SK-MEL-5 (cell line): ENCODE measurements around the gene MAGEB6. TPM values are rescaled to one million over a fixed set of nuclear protein-coding genes. Genes with fewer than 3 reads are reported as not detected.
"Not testable (repeated sequence)": the region's sequence is repeated elsewhere in the genome, so short reads cannot be mapped to it uniquely, and the experiment has no call there.

Source experiments
- DNase-seq: peaks from one replicate; pipeline ENCODE4 v3.0.0-alpha.2; 2016; ENCODE audit warnings: low read depth, low spot score
- in situ Hi-C: cut with HindIII; loops from 2 replicates; pipeline ENCODE4 v1.10.0; 2016; ENCODE audit warnings: low sequenced_read_pairs, high pct_unique_total_duplicates, low pct_unique_long_range_greater_than_20kb
- polyA plus RNA-seq, 2 experiments: library from polyadenylated mRNA; depleted of rRNA; stranded (reverse); fragments of >200 nt; gene quantifications; 2 replicates each; pipeline ENCODE4 v1.2.3, GENCODE V29; 2015
- total RNA-seq: library from RNA; depleted of rRNA; stranded (reverse); fragments of >200 nt; shearing (Covaris generic); gene quantifications from 2 replicates; pipeline ENCODE4 v1.2.3, GENCODE V29; 2014; rRNA removed

Gene MAGEB6, protein sequence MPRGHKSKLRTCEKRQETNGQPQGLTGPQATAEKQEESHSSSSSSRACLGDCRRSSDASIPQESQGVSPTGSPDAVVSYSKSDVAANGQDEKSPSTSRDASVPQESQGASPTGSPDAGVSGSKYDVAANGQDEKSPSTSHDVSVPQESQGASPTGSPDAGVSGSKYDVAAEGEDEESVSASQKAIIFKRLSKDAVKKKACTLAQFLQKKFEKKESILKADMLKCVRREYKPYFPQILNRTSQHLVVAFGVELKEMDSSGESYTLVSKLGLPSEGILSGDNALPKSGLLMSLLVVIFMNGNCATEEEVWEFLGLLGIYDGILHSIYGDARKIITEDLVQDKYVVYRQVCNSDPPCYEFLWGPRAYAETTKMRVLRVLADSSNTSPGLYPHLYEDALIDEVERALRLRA
- total RNA-seq: 0.71 and 0.85 TPM in 2 replicates
- 0.93 and 1.2 TPM in 2 replicates for polyA plus RNA-seq (2015; cell fraction: cytosol; rRNA removed)
- not detected in 2 replicates for polyA plus RNA-seq (2015; cell fraction: nucleus; rRNA removed)

- DNase-seq: no peak
- in situ Hi-C loops: no loop called here
Measured at GRCh38 chrX:26192204-26192603, at the start of gene MAGEB6. Gene MAGEB6, plus strand, starts transcription at chrX:26192440. Its CDS starts 1,407 bp downstream, at chrX:26193847.

DNA sequence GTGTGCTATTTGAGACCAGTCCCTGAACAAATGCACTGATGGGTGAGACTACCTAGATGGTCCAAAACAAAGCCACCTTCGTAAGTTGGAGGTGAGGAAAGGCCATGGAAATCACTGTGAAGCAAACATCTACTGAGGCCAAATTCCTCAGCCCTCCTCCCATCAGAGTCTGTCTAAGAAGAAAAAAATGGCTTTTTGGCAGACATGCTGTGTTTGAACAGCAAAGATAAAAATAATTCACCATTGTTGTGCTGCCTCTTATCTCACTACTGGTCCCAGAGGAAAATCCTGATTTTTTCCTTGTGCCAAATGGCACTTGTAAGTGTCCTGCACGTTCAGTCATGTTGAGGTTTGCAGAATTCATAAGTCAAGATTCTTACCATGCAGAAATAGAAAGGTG lies 46.2 kb upstream of the MAGEB6 start:
- no peak for DNase-seq
- in situ Hi-C loops: no loop called here

GRCh38 chrX:26160301-26160700 lies 31.9 kb upstream of the MAGEB6 start, which contains the start of gene MAGEB6B:
Gene MAGEB6B, plus strand, starts transcription at chrX:26160601. Its CDS starts 0 bp downstream, at chrX:26160601.
- DNase-seq: no peak
- in situ Hi-C loops: no loop called here

DNA sequence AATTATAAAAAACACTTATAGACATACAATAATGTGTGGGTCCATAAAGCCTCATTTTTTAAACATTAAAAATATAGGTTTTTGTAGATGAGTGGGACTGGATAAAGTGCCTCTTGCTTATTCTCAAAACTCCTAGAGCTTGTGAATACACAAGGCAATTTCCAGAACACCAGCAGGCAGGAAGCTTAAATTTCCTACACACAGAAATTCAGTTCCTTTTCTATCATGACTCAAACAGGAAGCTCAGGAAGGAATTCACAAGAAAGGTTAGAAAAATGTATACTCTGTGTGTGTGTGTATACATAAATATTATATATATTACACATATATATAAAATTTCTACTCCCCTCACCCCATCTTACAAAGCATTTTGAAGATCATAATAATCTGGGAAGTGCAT lies 11.3 kb downstream of the MAGEB6 start:
- in situ Hi-C loops: no loop called here
- DNase-seq: no peak

- in situ Hi-C loops, DNase-seq: not testable (repeated sequence)
Measured at GRCh38 chrX:26204717-26205116, 12.5 kb downstream of the MAGEB6 start.

- in situ Hi-C loops: no loop called here
- DNase-seq: no peak
Measured at GRCh38 chrX:26208012-26208411, 15.8 kb downstream of the MAGEB6 start.

DNA sequence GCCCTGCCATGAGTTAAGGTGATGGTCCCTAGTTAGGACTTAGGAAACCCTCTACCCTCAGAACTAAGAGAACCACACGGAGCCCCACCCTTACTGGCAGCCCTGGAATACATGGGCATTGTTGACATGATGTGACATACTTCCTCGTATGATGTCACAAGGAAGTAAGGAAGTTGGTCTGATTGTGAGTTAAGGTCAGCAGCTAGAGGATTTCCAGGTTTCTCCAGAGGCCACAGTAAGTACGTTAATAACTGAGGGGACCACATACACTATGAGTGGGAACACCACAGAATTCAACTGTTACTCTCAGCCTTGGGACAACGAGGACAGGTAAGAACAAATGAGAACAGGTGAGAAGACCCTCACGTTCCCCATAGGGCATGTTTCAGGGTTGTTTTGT lies 23.6 kb downstream of the MAGEB6 start, which contains the start of gene MAGEB5:
MAGEB5 (plus strand) TSS at position 301 of the 400 bp plus-strand sequence. CDS start 1,133 bp downstream, outside the sequence.
- no peak for DNase-seq
- in situ Hi-C loops: no loop called here

- no peak for DNase-seq
- in situ Hi-C loops: no loop called here
Measured at GRCh38 chrX:26219351-26219750, 27.1 kb downstream of the MAGEB6 start.

DNA sequence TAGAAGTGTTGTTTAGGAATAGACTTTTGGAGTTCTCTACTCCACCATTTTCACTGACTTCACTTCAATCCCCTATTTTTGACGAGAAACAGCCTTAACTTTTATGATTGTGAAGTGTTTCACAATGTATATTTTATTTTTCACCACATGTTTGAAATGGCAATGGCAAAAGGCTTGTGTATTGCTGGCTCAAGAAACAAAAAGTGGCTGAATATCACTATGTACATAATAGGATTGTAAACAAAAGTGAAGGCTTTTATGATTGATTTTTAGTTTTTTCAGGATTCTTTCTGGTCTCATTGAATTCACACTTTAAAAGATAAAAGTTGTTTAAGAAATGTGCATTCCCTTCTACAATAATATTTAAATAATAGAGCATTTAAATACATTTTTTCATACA lies 41.9 kb downstream of the MAGEB6 start:
- DNase-seq: no peak
- in situ Hi-C loops: no loop called here

Other genes starting within 250 kb of the MAGEB6 start
- gene MAGEB18, start 54.1 kb upstream of the MAGEB6 start, total RNA-seq: 0.08 TPM in 1 of 2 replicates, not detected in the other
- gene MAGEB6B, start 31.8 kb upstream of the MAGEB6 start, total RNA-seq: not detected in 2 replicates
- not detected in 2 replicates for gene MAGEB5, start 23.7 kb downstream of the MAGEB6 start, total RNA-seq